Activated B cell treated with CpG ODN at 0.5 μM for 24 hours (primary cell): ENCODE measurements around the gene TBC1D22B. TPM values are rescaled to one million over a fixed set of nuclear protein-coding genes. Genes with fewer than 3 reads are reported as not detected.

Experiments used
- ATAC-seq: fragments of 200-7000 bp; cut with Tn5 transposase; one replicate; pipeline ENCODE4 v1.10.0; 2021; ENCODE audit warnings: low read depth, mild to moderate bottlenecking, moderate library complexity
- CTCF ChIA-PET: fragments of 350-600 bp; sonication (Branson Sonifier 250); formaldehyde crosslinking; loops from one replicate; lab custom pipeline; 2021; ENCODE audit warnings: antibody characterized with exemption; lab: Charles Lee
- POLR2A ChIA-PET: fragments of 350-600 bp; sonication (Branson Sonifier 250); formaldehyde crosslinking; loops from one replicate; lab custom pipeline; 2021; ENCODE audit warnings: antibody characterized with exemption; lab: Charles Lee
- DNase-seq: peaks from one replicate; pipeline ENCODE4 v3.0.0; 2022
- H3K27ac Mint-ChIP-seq: one replicate; pipeline ENCODE4 v1.8.0; 2020; ENCODE audit warnings: mixed read lengths
- H3K27me3 Mint-ChIP-seq: one replicate; pipeline ENCODE4 v1.8.0; 2021; ENCODE audit warnings: mixed read lengths
- H3K36me3 Mint-ChIP-seq: one replicate; pipeline ENCODE4 v1.8.0; 2021; ENCODE audit warnings: low read depth, mixed read lengths
- H3K4me1 Mint-ChIP-seq: one replicate; pipeline ENCODE4 v1.8.0; 2021; ENCODE audit warnings: mixed read lengths
- H3K4me3 Mint-ChIP-seq: one replicate; pipeline ENCODE4 v1.8.0; 2020; ENCODE audit warnings: mild to moderate bottlenecking, mixed read lengths
- H3K9me3 Mint-ChIP-seq: one replicate; pipeline ENCODE4 v1.8.0; 2020; ENCODE audit warnings: mixed read lengths
- intact Hi-C: fragments of 100-400 bp; cut with micrococcal nuclease; formaldehyde crosslinking; loops from one replicate; pipeline ENCODE4 v1.15.1; 2024
- total RNA-seq: library from RNA; stranded (reverse); gene quantifications from 2 replicates; pipeline ENCODE4 v1.2.3, GENCODE V29; 2022
- TF ChIP-seq, protein P1 (sequence below): fragments of 200-600 bp; IDR thresholded peaks from one replicate; pipeline ENCODE4 v1.8.0; 2022; ENCODE audit warnings: antibody characterized with exemption, mild to moderate bottlenecking

Gene TBC1D22B
- total RNA-seq, 1 donor from 2014 or later = 10.7 TPM

DNA sequence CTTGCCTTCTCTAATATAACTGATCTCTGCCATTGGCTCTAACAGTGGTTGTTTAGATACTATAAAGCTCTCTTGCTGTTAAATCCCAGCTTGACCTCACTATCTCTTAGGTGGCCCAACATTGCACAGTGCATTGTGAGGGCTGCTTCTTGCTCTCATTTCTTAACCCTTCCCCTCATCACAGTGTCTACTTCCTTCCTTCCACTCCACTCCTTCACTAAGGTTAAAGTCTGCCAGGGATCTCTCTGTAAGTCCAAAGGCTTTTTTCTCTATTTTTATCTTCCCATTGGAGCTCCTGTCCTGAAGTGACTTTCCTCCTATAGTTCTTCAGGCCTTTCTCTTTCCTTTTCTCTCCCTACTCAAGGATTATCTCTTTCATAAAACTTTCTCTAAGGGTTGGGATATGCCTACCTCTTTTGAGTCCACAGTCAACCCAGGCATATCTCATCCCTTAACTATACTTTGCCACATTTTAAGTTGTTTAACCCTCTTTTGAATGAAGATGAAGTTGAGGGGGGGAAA lies 4.0 kb upstream of the TBC1D22B start:
- Mint-ChIP-seq H3K4me1 (peaks cover 18% of the 10 kb centered on the region), H3K4me3 (no peak overlapping the region), H3K9me3 (no peaks in the 10 kb centered on the region), H3K27ac (no peak overlapping the region), H3K27me3 (no peaks in the 10 kb centered on the region), H3K36me3 (peaks cover 4% of the 10 kb centered on the region)
- TF ChIP-seq, protein P1, sequence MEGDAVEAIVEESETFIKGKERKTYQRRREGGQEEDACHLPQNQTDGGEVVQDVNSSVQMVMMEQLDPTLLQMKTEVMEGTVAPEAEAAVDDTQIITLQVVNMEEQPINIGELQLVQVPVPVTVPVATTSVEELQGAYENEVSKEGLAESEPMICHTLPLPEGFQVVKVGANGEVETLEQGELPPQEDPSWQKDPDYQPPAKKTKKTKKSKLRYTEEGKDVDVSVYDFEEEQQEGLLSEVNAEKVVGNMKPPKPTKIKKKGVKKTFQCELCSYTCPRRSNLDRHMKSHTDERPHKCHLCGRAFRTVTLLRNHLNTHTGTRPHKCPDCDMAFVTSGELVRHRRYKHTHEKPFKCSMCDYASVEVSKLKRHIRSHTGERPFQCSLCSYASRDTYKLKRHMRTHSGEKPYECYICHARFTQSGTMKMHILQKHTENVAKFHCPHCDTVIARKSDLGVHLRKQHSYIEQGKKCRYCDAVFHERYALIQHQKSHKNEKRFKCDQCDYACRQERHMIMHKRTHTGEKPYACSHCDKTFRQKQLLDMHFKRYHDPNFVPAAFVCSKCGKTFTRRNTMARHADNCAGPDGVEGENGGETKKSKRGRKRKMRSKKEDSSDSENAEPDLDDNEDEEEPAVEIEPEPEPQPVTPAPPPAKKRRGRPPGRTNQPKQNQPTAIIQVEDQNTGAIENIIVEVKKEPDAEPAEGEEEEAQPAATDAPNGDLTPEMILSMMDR = no peak
- DNase-seq (no peak), ATAC-seq (no peak)
- ChIA-PET CTCF (no interaction called here), POLR2A (no interaction called here)
- intact Hi-C loops = no loop called here

DNA sequence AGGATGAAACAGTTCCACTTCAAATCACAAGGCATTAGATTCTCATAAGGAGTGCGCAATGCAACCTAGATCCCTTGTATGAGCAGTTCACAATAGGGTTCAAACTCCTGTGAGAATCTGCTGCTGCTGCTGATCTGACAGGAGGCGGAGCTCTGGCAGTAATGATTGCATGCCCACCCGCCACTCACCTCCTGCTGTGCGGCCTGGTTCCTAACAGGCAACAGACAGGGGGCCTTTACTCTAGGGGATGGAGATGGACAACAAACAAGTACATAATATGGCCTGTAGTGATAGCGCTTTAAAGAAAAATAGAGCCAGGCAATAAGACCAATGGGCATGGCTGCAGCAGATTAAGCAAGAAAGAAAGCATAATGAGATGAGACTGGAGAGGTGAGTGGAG lies 2.7 kb upstream of the TBC1D22B start:
- no peaks in the 10 kb centered on the region for H3K27me3 Mint-ChIP-seq
- intact Hi-C loops = loop anchor here (5.0 kb wide), 1 partner anchor 177 kb away; the partner anchor contains the start of gene CMTR1
- ChIA-PET CTCF (no interaction called here), POLR2A (no interaction called here)
- TF ChIP-seq, protein P1 = no peak
- DNase-seq (no peak), ATAC-seq (no peak)
- H3K27ac Mint-ChIP-seq = no peak overlapping the region
- peaks cover 4% of the 10 kb centered on the region for H3K36me3 Mint-ChIP-seq
- no peak overlapping the region for H3K4me3 Mint-ChIP-seq
- no peaks in the 10 kb centered on the region for H3K9me3 Mint-ChIP-seq
- H3K4me1 Mint-ChIP-seq = peaks cover 32% of the 10 kb centered on the region

DNA sequence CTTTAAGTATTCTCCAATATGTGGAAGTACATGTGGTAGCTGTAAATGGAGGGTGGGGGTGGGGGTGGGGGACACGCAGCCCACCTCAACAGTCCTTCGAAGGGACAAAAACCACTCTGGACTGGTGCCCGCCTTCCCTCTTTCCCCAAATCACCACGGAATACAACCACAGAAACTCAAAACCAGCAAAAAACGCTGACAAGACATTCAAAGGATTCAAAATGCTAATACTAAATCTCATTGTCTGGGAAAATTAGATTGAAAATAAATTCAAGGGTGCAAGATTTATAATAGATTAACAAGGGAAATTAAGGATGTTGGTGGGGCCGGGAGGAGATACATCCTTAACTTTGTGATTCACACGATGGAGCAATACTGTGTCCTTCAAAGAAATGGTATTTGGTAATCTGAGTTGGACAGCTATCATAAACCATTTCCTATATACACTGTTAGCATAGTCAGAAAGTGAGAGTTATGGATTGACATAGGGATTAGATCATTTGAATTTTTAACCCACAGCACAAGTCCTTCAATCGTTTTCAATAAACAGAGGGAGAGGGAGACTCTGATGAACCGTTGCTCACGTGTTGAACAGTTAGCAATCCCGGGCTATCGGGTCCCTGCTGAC lies 766 bp upstream of the TBC1D22B start:
- no peak for ATAC-seq
- Mint-ChIP-seq H3K36me3 (peaks cover 4% of the 10 kb centered on the region), H3K4me3 (peak overlapping the region; percentile 96), H3K27me3 (no peaks in the 10 kb centered on the region), H3K4me1 (peaks cover 34% of the 10 kb centered on the region), H3K27ac (no peak overlapping the region), H3K9me3 (no peaks in the 10 kb centered on the region)
- DNase-seq = no peak
- intact Hi-C loops = loop anchor here (2.0 to 5.0 kb wide), 2 partner anchors 34 to 175 kb away; partner anchors contain the start of gene CMTR1
- CTCF ChIA-PET = no interaction called here
- TF ChIP-seq, protein P1 = no peak
- POLR2A ChIA-PET = interaction anchor here (0.5 to 1.8 kb wide), 10 partner anchors 9 to 1808 kb away, joined by 3 to 9 read pairs (median 4); partner anchors contain the start of genes CMTR1, PIM1 and PPIL1

DNA sequence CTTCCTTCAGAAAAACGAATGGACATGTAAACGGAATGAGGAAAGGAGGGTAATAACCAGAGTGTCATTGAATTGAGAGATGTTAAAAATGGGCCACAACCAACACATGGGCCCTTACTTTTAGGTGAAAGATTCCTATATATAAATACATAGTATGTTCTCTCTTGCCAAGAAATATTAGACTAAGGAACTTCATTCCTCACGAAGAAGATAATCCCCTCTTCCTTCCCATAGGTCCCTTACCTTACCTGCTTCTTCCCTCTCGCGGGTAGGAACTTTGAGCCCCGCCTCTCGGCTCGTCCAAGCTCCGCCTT lies 295 bp upstream of the TBC1D22B start:
- TF ChIP-seq, protein P1 = no peak
- CTCF ChIA-PET = no interaction called here

DNA sequence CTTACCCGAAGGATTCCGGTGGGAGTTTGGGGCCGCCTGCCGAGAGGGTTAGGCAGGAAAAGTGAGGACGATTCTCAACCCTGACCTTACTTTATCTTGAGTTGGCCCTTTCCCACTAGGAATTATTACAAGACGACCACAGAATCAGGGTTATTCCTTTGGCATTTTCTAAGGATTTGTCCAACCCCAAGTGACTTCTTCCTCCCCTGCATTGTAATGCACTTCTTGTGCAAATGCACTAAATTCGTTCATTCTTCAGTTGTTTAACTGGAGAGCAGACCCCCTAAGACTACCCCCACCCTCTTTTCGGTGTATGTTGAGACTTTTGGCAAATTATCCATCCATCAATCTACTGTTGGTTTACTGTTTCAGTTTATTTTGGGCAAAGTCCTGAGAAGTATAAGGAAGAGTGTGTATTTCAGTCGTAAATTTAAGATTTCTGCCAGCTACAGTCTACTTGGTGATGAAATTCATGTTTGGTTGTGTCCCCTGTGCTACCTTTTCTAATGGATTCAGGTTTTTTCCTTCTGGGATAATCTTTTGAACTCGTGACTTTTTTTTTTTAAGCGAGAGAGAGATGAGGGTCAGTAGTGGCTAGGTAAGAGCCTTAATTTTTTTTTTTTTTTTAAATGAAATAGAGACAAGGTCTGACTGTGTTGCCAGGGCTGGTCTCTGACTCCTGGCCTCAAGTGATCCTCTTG lies 983 bp downstream of the TBC1D22B start:
- ATAC-seq (no peak), DNase-seq (no peak)
- H3K4me3 Mint-ChIP-seq = peak overlapping the region; percentile 96
- CTCF ChIA-PET = no interaction called here
- TF ChIP-seq, protein P1 = no peak
- H3K4me1 Mint-ChIP-seq = peaks cover 41% of the 10 kb centered on the region
- H3K27me3 Mint-ChIP-seq = no peaks in the 10 kb centered on the region
- POLR2A ChIA-PET = interaction anchor here (0.5 to 1.8 kb wide), 7 partner anchors 8 to 175 kb away, joined by 3 to 9 read pairs (median 4); partner anchors contain the start of genes CMTR1 and PIM1
- peak overlapping the region; percentile 88 for H3K27ac Mint-ChIP-seq
- intact Hi-C loops = loop anchor here (5.0 kb wide), 1 partner anchor 174 kb away; the partner anchor contains the start of gene CMTR1
- peaks cover 10% of the 10 kb centered on the region for H3K36me3 Mint-ChIP-seq
- H3K9me3 Mint-ChIP-seq = no peaks in the 10 kb centered on the region

More for the DNA sequence above, 295 bp upstream of the TBC1D22B start:
- Mint-ChIP-seq H3K9me3 (no peaks in the 10 kb centered on the region), H3K27ac (peak overlapping the region; percentile 88), H3K36me3 (peaks cover 4% of the 10 kb centered on the region), H3K27me3 (no peaks in the 10 kb centered on the region), H3K4me3 (peak overlapping the region; percentile 96), H3K4me1 (peaks cover 34% of the 10 kb centered on the region)
- intact Hi-C loops = loop anchor here (2.0 to 5.0 kb wide), 2 partner anchors 34 to 175 kb away; partner anchors contain the start of gene CMTR1
- ATAC-seq (no peak), DNase-seq (no peak)
- POLR2A ChIA-PET = interaction anchor here (0.5 to 1.8 kb wide), 10 partner anchors 9 to 1808 kb away, joined by 3 to 9 read pairs (median 4); partner anchors contain the start of genes CMTR1, PIM1 and PPIL1
